Astrocyte (in vitro differentiated cells and primary cell): ENCODE results near the gene MICAL2. TPM values are rescaled to one million over a fixed set of nuclear protein-coding genes. Genes with fewer than 3 reads are reported as not detected.
A peak's percentile ranks its signal among the peaks of the same experiment; 100 is the strongest.

ENCODE experiments used
- DNase-seq: peaks from one replicate; pipeline ENCODE4 v3.0.0-alpha.2; 2010; ENCODE audit warnings: low read depth
- FAIRE-seq: peaks from 2 replicates; lab custom pipeline; 2011; peaks lifted over from hg19 to GRCh38; lab: Jason Lieb, UNC
- H2AFZ ChIP-seq: 2 replicates; pipeline ENCODE4 v1.6.0; 2012; ENCODE audit warnings: low read depth, low read length, inconsistent platforms
- H3K27ac ChIP-seq: 2 replicates; pipeline ENCODE4 v1.5.1; 2011; ENCODE audit warnings: low read depth, low read length, inconsistent platforms
- H3K27me3 ChIP-seq: 2 replicates; pipeline ENCODE4 v1.6.0; 2011; ENCODE audit warnings: low read length, inconsistent platforms; ENCODE audit not compliant: insufficient read depth
- H3K36me3 ChIP-seq: 2 replicates; pipeline ENCODE4 v1.5.1; 2011; ENCODE audit warnings: low read length, inconsistent platforms; ENCODE audit not compliant: insufficient read depth
- H3K4me1 ChIP-seq: 2 replicates; pipeline ENCODE4 v1.5.1; 2011; ENCODE audit warnings: low read length, inconsistent platforms; ENCODE audit not compliant: insufficient read depth
- H3K4me2 ChIP-seq: 2 replicates; pipeline ENCODE4 v1.6.0; 2012; ENCODE audit warnings: low read length, inconsistent platforms
- H3K4me3 ChIP-seq: 2 replicates; pipeline ENCODE4 v1.5.1; 2011; ENCODE audit warnings: low read depth, mild to moderate bottlenecking, low read length, inconsistent platforms; ENCODE audit not compliant: insufficient read depth
- H3K79me2 ChIP-seq: 2 replicates; pipeline ENCODE4 v1.6.0; 2012; ENCODE audit warnings: mild to moderate bottlenecking, low read length, inconsistent platforms; ENCODE audit not compliant: insufficient read depth
- H3K9ac ChIP-seq: 2 replicates; pipeline ENCODE4 v1.6.0; 2012; ENCODE audit warnings: mild to moderate bottlenecking, low read length, inconsistent platforms
- H3K9me3 ChIP-seq: 2 replicates; pipeline ENCODE4 v1.5.1; 2012; ENCODE audit warnings: low read depth, mild to moderate bottlenecking, low read length, inconsistent platforms; ENCODE audit not compliant: insufficient read depth
- H4K20me1 ChIP-seq: 2 replicates; pipeline ENCODE4 v1.6.0; 2012; ENCODE audit warnings: low read length, inconsistent platforms; ENCODE audit not compliant: insufficient read depth
- H3K27ac Mint-ChIP-seq: one replicate; pipeline ENCODE4 v1.8.0; 2021; ENCODE audit warnings: mild to moderate bottlenecking, mixed read lengths; ENCODE audit not compliant: unreplicated experiment
- H3K27me3 Mint-ChIP-seq: one replicate; pipeline ENCODE4 v1.8.0; 2021; ENCODE audit warnings: low read depth, mixed read lengths; ENCODE audit not compliant: unreplicated experiment
- H3K36me3 Mint-ChIP-seq: one replicate; pipeline ENCODE4 v1.8.0; 2021; ENCODE audit warnings: low read depth, mixed read lengths; ENCODE audit not compliant: unreplicated experiment
- H3K4me1 Mint-ChIP-seq: one replicate; pipeline ENCODE4 v1.8.0; 2021; ENCODE audit warnings: low read depth, mixed read lengths; ENCODE audit not compliant: unreplicated experiment
- H3K4me3 Mint-ChIP-seq: one replicate; pipeline ENCODE4 v1.8.0; 2021; ENCODE audit warnings: mild to moderate bottlenecking, moderate library complexity, mixed read lengths; ENCODE audit not compliant: unreplicated experiment
- H3K9me3 Mint-ChIP-seq: one replicate; pipeline ENCODE4 v1.8.0; 2021; ENCODE audit warnings: mild to moderate bottlenecking, mixed read lengths; ENCODE audit not compliant: unreplicated experiment
- EZH2 ChIP-seq: IDR thresholded peaks from 2 replicates; pipeline ENCODE4 v1.6.1; 2012; ENCODE audit warnings: mild to moderate bottlenecking, low read length, inconsistent platforms; ENCODE audit not compliant: insufficient read depth
- total RNA-seq: library from RNA; stranded (reverse); gene quantifications from 2 replicates; pipeline ENCODE4 v1.2.1, GENCODE V29; 2021
- TF ChIP-seq, protein P1 (sequence below): IDR thresholded peaks from 2 replicates; pipeline ENCODE4 v1.5.1; 2011; ENCODE audit warnings: low read depth, mild to moderate bottlenecking, inconsistent platforms, low read length, moderate library complexity; ENCODE audit not compliant: insufficient read depth

MICAL2 gene
- total RNA-seq, 1 donor from 2014 or later, result 357 TPM

GRCh38 chr11:12235080-12235479 is 124.7 kb downstream of the MICAL2 start:
- Histone ChIP-seq H3K9me3 (no peaks in the 10 kb centered on the region), H4K20me1 (no peaks in the 10 kb centered on the region), H3K4me3 (no peak overlapping the region), H3K4me2 (no peak overlapping the region), H3K4me1 (peaks cover 53% of the 10 kb centered on the region), H3K36me3 (peaks cover 84% of the 10 kb centered on the region), H3K27me3 (no peaks in the 10 kb centered on the region), H2AFZ (no peak overlapping the region), H3K9ac (peak overlapping the region; percentile 76), H3K79me2 (peaks cover 40% of the 10 kb centered on the region), H3K27ac (peak overlapping the region; percentile 97)
- H3K27ac Mint-ChIP-seq, result peak overlapping the region; percentile 96
- peaks cover 45% of the 10 kb centered on the region for H3K4me1 Mint-ChIP-seq
- FAIRE-seq, result no peak
- TF ChIP-seq EZH2, result no peak
- TF ChIP-seq, protein P1, sequence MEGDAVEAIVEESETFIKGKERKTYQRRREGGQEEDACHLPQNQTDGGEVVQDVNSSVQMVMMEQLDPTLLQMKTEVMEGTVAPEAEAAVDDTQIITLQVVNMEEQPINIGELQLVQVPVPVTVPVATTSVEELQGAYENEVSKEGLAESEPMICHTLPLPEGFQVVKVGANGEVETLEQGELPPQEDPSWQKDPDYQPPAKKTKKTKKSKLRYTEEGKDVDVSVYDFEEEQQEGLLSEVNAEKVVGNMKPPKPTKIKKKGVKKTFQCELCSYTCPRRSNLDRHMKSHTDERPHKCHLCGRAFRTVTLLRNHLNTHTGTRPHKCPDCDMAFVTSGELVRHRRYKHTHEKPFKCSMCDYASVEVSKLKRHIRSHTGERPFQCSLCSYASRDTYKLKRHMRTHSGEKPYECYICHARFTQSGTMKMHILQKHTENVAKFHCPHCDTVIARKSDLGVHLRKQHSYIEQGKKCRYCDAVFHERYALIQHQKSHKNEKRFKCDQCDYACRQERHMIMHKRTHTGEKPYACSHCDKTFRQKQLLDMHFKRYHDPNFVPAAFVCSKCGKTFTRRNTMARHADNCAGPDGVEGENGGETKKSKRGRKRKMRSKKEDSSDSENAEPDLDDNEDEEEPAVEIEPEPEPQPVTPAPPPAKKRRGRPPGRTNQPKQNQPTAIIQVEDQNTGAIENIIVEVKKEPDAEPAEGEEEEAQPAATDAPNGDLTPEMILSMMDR, result no peak
- no peaks in the 10 kb centered on the region for H3K27me3 Mint-ChIP-seq
- H3K9me3 Mint-ChIP-seq, result no peaks in the 10 kb centered on the region
- DNase-seq, result no peak
- peaks cover 67% of the 10 kb centered on the region for H3K36me3 Mint-ChIP-seq
- no peak overlapping the region for H3K4me3 Mint-ChIP-seq

DNA sequence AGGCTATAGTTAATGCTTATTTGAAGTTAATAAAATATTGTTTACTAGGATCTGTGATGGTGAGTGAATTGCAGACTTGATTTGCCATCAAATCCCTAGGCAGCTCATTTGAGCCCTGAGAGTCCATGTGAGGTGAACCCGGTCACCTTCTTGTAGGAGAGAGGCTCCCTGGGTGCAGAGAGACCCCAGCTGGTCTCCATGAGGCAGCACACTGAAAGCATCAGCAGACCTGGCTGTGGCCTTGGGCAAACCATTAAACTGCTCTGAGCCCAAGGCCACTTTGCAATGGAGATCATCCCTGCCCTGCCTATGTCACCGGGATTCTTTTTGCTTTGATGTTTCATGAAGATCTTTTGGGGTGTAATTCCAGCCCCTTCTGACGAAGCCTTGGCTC is 125.2 kb downstream of the MICAL2 start:
- Histone ChIP-seq H3K27ac (peak overlapping the region; percentile 97), H4K20me1 (no peaks in the 10 kb centered on the region), H3K79me2 (peaks cover 45% of the 10 kb centered on the region), H3K9me3 (no peaks in the 10 kb centered on the region), H3K9ac (peak overlapping the region; percentile 76), H3K27me3 (no peaks in the 10 kb centered on the region), H2AFZ (no peak overlapping the region), H3K36me3 (peaks cover 85% of the 10 kb centered on the region), H3K4me3 (no peak overlapping the region), H3K4me1 (peaks cover 53% of the 10 kb centered on the region), H3K4me2 (no peak overlapping the region)
- Mint-ChIP-seq H3K27me3 (no peaks in the 10 kb centered on the region), H3K36me3 (peaks cover 66% of the 10 kb centered on the region), H3K4me1 (peaks cover 42% of the 10 kb centered on the region), H3K9me3 (no peaks in the 10 kb centered on the region), H3K27ac (peak overlapping the region; percentile 53), H3K4me3 (no peak overlapping the region)
- no peak for FAIRE-seq
- no peak for DNase-seq
- no peak for TF ChIP-seq EZH2
- TF ChIP-seq, protein P1, result no peak

- no peaks in the 10 kb centered on the region for H3K27me3 Mint-ChIP-seq
- FAIRE-seq (peak; percentile 93), DNase-seq (peak; percentile 92)
- no peaks in the 10 kb centered on the region for H3K9me3 ChIP-seq
- H3K36me3 ChIP-seq, result peaks cover 85% of the 10 kb centered on the region
- peaks cover 53% of the 10 kb centered on the region for H3K4me1 ChIP-seq
- no peak overlapping the region for H3K4me2 ChIP-seq
- H3K9me3 Mint-ChIP-seq, result no peaks in the 10 kb centered on the region
- no peaks in the 10 kb centered on the region for H4K20me1 ChIP-seq
- H3K27ac Mint-ChIP-seq, result peak overlapping the region; percentile 62
- no peaks in the 10 kb centered on the region for H3K27me3 ChIP-seq
- H3K9ac ChIP-seq, result peak overlapping the region; percentile 76
- H3K27ac ChIP-seq, result peak overlapping the region; percentile 97
- TF ChIP-seq, protein P1, result peak; percentile 68
- TF ChIP-seq EZH2, result no peak
- H3K4me3 Mint-ChIP-seq, result no peak overlapping the region
- no peak overlapping the region for H3K4me3 ChIP-seq
- peaks cover 51% of the 10 kb centered on the region for H3K79me2 ChIP-seq
- peaks cover 43% of the 10 kb centered on the region for H3K4me1 Mint-ChIP-seq
- peaks cover 69% of the 10 kb centered on the region for H3K36me3 Mint-ChIP-seq
- H2AFZ ChIP-seq, result no peak overlapping the region
Measured at GRCh38 chr11:12235947-12236743, 125.8 kb downstream of the MICAL2 start.
